M059J (cell line): ENCODE results near the gene C2CD2. TPM values are rescaled to one million over a fixed set of nuclear protein-coding genes. Genes with fewer than 3 reads are reported as not detected.

ENCODE experiments used
- DNase-seq: peaks from one replicate; pipeline ENCODE4 v3.0.0-alpha.2; 2012; ENCODE audit warnings: low read depth
- total RNA-seq: library from RNA; depleted of rRNA; stranded (reverse); fragments of >200 nt; shearing (Covaris generic); gene quantifications from 2 replicates; pipeline ENCODE4 v1.2.3, GENCODE V29; 2014

C2CD2 gene
- total RNA-seq, 1 experiment from 2014 or later: 32.1 TPM

- DNase-seq: peak; percentile 78
Measured at GRCh38 chr21:41933313-41934079, 20.3 kb downstream of the C2CD2 start.

- peak; percentile 96 for DNase-seq
Measured at GRCh38 chr21:41932576-41933312, 21.1 kb downstream of the C2CD2 start.

- DNase-seq: peak; percentile 99
Measured at GRCh38 chr21:41932191-41932575, 21.6 kb downstream of the C2CD2 start.

- no peak for DNase-seq
Measured at GRCh38 chr21:41931041-41931451, 22.8 kb downstream of the C2CD2 start.

GRCh38 chr21:41929248-41929647, 24.6 kb downstream of the C2CD2 start:
- DNase-seq: no peak

- peak; percentile 37 for DNase-seq
Measured at GRCh38 chr21:41928621-41929220, 25.1 kb downstream of the C2CD2 start.

GRCh38 chr21:41927727-41928409, 25.9 kb downstream of the C2CD2 start:
- DNase-seq: no peak

- DNase-seq: no peak
Measured at GRCh38 chr21:41926807-41927171, 27.0 kb downstream of the C2CD2 start.

GRCh38 chr21:41926117-41926806, 27.6 kb downstream of the C2CD2 start:
- DNase-seq: peak; percentile 78

- no peak for DNase-seq
Measured at GRCh38 chr21:41925767-41926116, 28.1 kb downstream of the C2CD2 start.

- DNase-seq: no peak
Measured at GRCh38 chr21:41924368-41924754, 29.5 kb downstream of the C2CD2 start.

- DNase-seq: no peak
Measured at GRCh38 chr21:41923631-41924367, 30.0 kb downstream of the C2CD2 start.

- DNase-seq: no peak
Measured at GRCh38 chr21:41923186-41923585, 30.6 kb downstream of the C2CD2 start.

- DNase-seq: no peak
Measured at GRCh38 chr21:41921021-41921420, 32.8 kb downstream of the C2CD2 start.

- no peak for DNase-seq
Measured at GRCh38 chr21:41920476-41920875, 33.3 kb downstream of the C2CD2 start.

- DNase-seq: no peak
Measured at GRCh38 chr21:41919666-41920398, 34.0 kb downstream of the C2CD2 start.

- DNase-seq: no peak
Measured at GRCh38 chr21:41918561-41919358, 35.1 kb downstream of the C2CD2 start.

GRCh38 chr21:41917531-41917930, 36.3 kb downstream of the C2CD2 start:
- DNase-seq: no peak

GRCh38 chr21:41916888-41917433, 36.9 kb downstream of the C2CD2 start:
- no peak for DNase-seq
